Measurements from ENCODE around the gene MSH4.

Gene MSH4

GRCh38 chr1:75861831-75862230, 65.1 kb downstream of the MSH4 start:
- no peak for DNase-seq (ENCODE audit: extremely low read depth, low read depth)
- no peak for TF ChIP-seq CTCF (IDR thresholded peaks at IDR 0.05; ENCODE audit: low read depth, low read length)

- TF ChIP-seq CTCF (IDR thresholded peaks at IDR 0.05; ENCODE audit: low read depth, low read length): no peak
These were observed 74.3 kb downstream of the MSH4 start for GRCh38 chr1:75870951-75871350.

GRCh38 chr1:75879985-75880384, 83.3 kb downstream of the MSH4 start:
- no peak for DNase-seq (ENCODE audit: extremely low read depth, low read depth)
- TF ChIP-seq CTCF (IDR thresholded peaks at IDR 0.05; ENCODE audit: low read depth, low read length): no peak

More at GRCh38 chr1:75870951-75871350, 74.3 kb downstream of the MSH4 start:
- no peak for DNase-seq (ENCODE audit: extremely low read depth, low read depth)

GRCh38 chr1:75884437-75884836, 87.8 kb downstream of the MSH4 start:
- no peak for DNase-seq (ENCODE audit: extremely low read depth, low read depth)
- TF ChIP-seq CTCF (IDR thresholded peaks at IDR 0.05; ENCODE audit: low read depth, low read length): no peak

GRCh38 chr1:75901371-75901770, 104.7 kb downstream of the MSH4 start:
- DNase-seq (ENCODE audit: extremely low read depth, low read depth): no peak
- TF ChIP-seq CTCF (IDR thresholded peaks at IDR 0.05; ENCODE audit: low read depth, low read length): no peak

- peak; percentile 76 for TF ChIP-seq CTCF (IDR thresholded peaks at IDR 0.05; ENCODE audit: low read depth, low read length)
These were observed 112.1 kb downstream of the MSH4 start for GRCh38 chr1:75908717-75909152.

GRCh38 chr1:75916834-75917233, 120.2 kb downstream of the MSH4 start:
- no peak for TF ChIP-seq CTCF (IDR thresholded peaks at IDR 0.05; ENCODE audit: low read depth, low read length)
- no peak for DNase-seq (ENCODE audit: extremely low read depth, low read depth)

More at GRCh38 chr1:75908717-75909152, 112.1 kb downstream of the MSH4 start:
- peak; percentile 28 for DNase-seq (ENCODE audit: extremely low read depth, low read depth)

All from AG09319 (cell line).